HepG2 (cell line): ENCODE results near the gene LRRC8E. TPM values are rescaled to one million over a fixed set of nuclear protein-coding genes. Genes with fewer than 3 reads are reported as not detected.
A peak's percentile ranks its signal among the peaks of the same experiment; 100 is the strongest.

ENCODE experiments used
- ATAC-seq: fragments of 200-7000 bp; cut with Tn5 transposase; 3 replicates; pipeline ENCODE4 v1.9.1; 2020; ENCODE audit warnings: mild to moderate bottlenecking, moderate library complexity
- BruUV-seq: library from RNA; stranded (reverse); fragments of 400-500 nt; replicated peaks from 2 replicates; lab custom pipeline; 2021; lab: Mats Ljungman, UMichigan
- CTCF ChIA-PET: fragments of 300-600 bp; formaldehyde crosslinking; extraction: SDS; loops from one replicate; lab custom pipeline; 2021; ENCODE audit warnings: low total read pairs, inconsistent platforms, low intra/inter-chr PET ratio; lab: Yijun Ruan, JAX
- POLR2A ChIA-PET: fragments of 350-600 bp; sonication (Branson Sonifier 250); formaldehyde crosslinking; loops from one replicate; lab custom pipeline; 2020; ENCODE audit warnings: antibody characterized with exemption, inconsistent platforms; lab: Yijun Ruan, JAX
- DNase-seq: peaks from one replicate; pipeline ENCODE4 v3.0.0-alpha.2; 2015; ENCODE audit warnings: low spot score
- FAIRE-seq: peaks from 3 replicates; lab custom pipeline; 2011; peaks lifted over from hg19 to GRCh38; lab: Jason Lieb, UNC
- H2AFZ ChIP-seq: one replicate; pipeline ENCODE4 v1.6.1; 2011; ENCODE audit warnings: low read length, inconsistent platforms
- H3K27ac ChIP-seq: fragments of 300-600 bp; 3 replicates; pipeline ENCODE4 v1.8.0; 2011; ENCODE audit warnings: mixed run types, mild to moderate bottlenecking, mixed read lengths, low read length, inconsistent platforms; ENCODE audit not compliant: insufficient read depth; ENCODE audit errors: extremely low read length
- H3K27me3 ChIP-seq, 2 experiments: fragments of 200-600 bp in 1 of 2; 2 replicates in 1 of 2; 3 replicates in 1 of 2; pipeline versions ENCODE4 v1.6.0 to v1.8.0; 2011; ENCODE audit warnings: low read length in 2 of 2, mild to moderate bottlenecking in 2 of 2, moderate library complexity in 2 of 2, inconsistent platforms in 1 of 2; ENCODE audit not compliant: insufficient read depth in 2 of 2, control insufficient read depth in 1 of 2
- H3K36me3 ChIP-seq, 2 experiments: fragments of 200-600 bp in 1 of 2; replicated peaks in 1 of 2; 2 replicates in 1 of 2; 3 replicates in 1 of 2; pipeline versions ENCODE4 v1.5.1 to v1.8.0; 2011; ENCODE audit warnings: low read length in 2 of 2, inconsistent platforms in 1 of 2; ENCODE audit not compliant: insufficient read depth in 2 of 2, control insufficient read depth in 1 of 2
- H3K4me1 ChIP-seq: 2 replicates; pipeline ENCODE4 v1.5.1; 2012; ENCODE audit warnings: low read length, inconsistent platforms; ENCODE audit not compliant: insufficient read depth
- H3K4me2 ChIP-seq: 2 replicates; pipeline ENCODE4 v1.6.0; 2011; ENCODE audit warnings: low read depth, low read length, inconsistent platforms
- H3K4me3 ChIP-seq, 3 experiments: fragments of 200-600 bp in 1 of 3; sonication (generic), shearing (Covaris generic) in 1 of 3; replicated peaks in 1 of 3; 2 replicates each; pipeline ENCODE4 v1.5.1; 2011 to 2016; ENCODE audit warnings: low read length in 3 of 3, inconsistent platforms in 2 of 3, low read depth in 2 of 3, mild to moderate bottlenecking in 2 of 3, control low read depth in 1 of 3, mixed read lengths in 1 of 3; ENCODE audit not compliant: insufficient read depth in 1 of 3
- H3K79me2 ChIP-seq: one replicate; pipeline ENCODE4 v1.6.1; 2011; ENCODE audit warnings: low read length, inconsistent platforms; ENCODE audit not compliant: insufficient read depth
- H3K9ac ChIP-seq: 2 replicates; pipeline ENCODE4 v1.6.0; 2011; ENCODE audit warnings: mild to moderate bottlenecking, low read depth, low read length, inconsistent platforms; ENCODE audit not compliant: insufficient read depth
- H3K9me3 ChIP-seq: 2 replicates; pipeline ENCODE4 v1.5.1; 2012; ENCODE audit warnings: mild to moderate bottlenecking, low read length
- H4K20me1 ChIP-seq: 2 replicates; pipeline ENCODE4 v1.6.0; 2011; ENCODE audit warnings: inconsistent platforms, mild to moderate bottlenecking, low read length, moderate library complexity; ENCODE audit not compliant: insufficient read depth
- MAFF ChIP-seq: IDR thresholded peaks from 2 replicates; pipeline ENCODE4 v1.6.1; 2011; ENCODE audit warnings: low read depth, low read length, improper control_type of control experiment
- POLR2G ChIP-seq: fragments of 200-400 bp; formaldehyde crosslinking; IDR thresholded peaks from 2 replicates; pipeline ENCODE4 v1.6.1; 2018; ENCODE audit warnings: mild to moderate bottlenecking, low read depth, low read length, moderate library complexity
- REL ChIP-seq: sonication (generic); formaldehyde crosslinking; conservative IDR thresholded peaks from 2 replicates; pipeline ENCODE4 v1.8.0; 2022; ENCODE audit warnings: mild to moderate bottlenecking, missing genetic modification reagents, moderate library complexity
- ZNF383 ChIP-seq: sonication (generic); formaldehyde crosslinking; IDR thresholded peaks from 2 replicates; pipeline ENCODE4 v1.4.0; 2020; ENCODE audit warnings: missing genetic modification reagents, mild to moderate bottlenecking, borderline replicate concordance
- ZNF501 ChIP-seq: sonication (generic); formaldehyde crosslinking; IDR thresholded peaks from 2 replicates; pipeline ENCODE4 v1.5.1; 2020; ENCODE audit warnings: mild to moderate bottlenecking, moderate library complexity, missing genetic modification reagents
- ZNF777 ChIP-seq: sonication (generic); formaldehyde crosslinking; IDR thresholded peaks from 2 replicates; pipeline ENCODE4 v1.4.0; 2020; ENCODE audit warnings: missing genetic modification reagents
- ZSCAN12 ChIP-seq: sonication (generic); formaldehyde crosslinking; IDR thresholded peaks from 2 replicates; pipeline ENCODE4 v1.9.0; 2021; ENCODE audit warnings: mild to moderate bottlenecking, missing genetic modification reagents
- WGBS: methylation state at CpG from one replicate; pipeline ENCODE4 v1.1.6; 2017; ENCODE audit warnings: low lambda C conversion rate; 5-methylcytosine and 5-hydroxymethylcytosine counted together
- in situ Hi-C: cut with HindIII; loops from 2 replicates; pipeline ENCODE4 v1.10.0; 2017; ENCODE audit warnings: low pct_unique_long_range_greater_than_20kb; ENCODE audit not compliant: extremely low pct_ligation_motif_present
- intact Hi-C: fragments of 100-400 bp; cut with micrococcal nuclease; formaldehyde crosslinking; loops from one replicate; pipeline ENCODE4 v1.10.0; 2022; ENCODE audit not compliant: unreplicated experiment
- polyA plus RNA-seq, 8 experiments: library from polyadenylated mRNA; depleted of rRNA in 3 of 8; stranded (reverse) in 7 of 8; unstranded in 1 of 8; fragments of >200 nt; fragmentation: Illumina TruSeq in 4 of 8; extraction: Trizol in 4 of 8; gene quantifications; 2 replicates each; pipeline versions ENCODE4 v1.2.1 to v1.2.3, GENCODE V29; 2011 to 2016; ENCODE audit warnings: low read depth in 4 of 8, missing spikeins in 1 of 8, mixed read lengths in 1 of 8; ENCODE audit not compliant: insufficient read depth in 1 of 8
- total RNA-seq, 5 experiments: library from RNA; depleted of rRNA; stranded (reverse); fragments of >200 nt; fragmentation: Illumina TruSeq; extraction: Trizol; gene quantifications; 2 replicates each; pipeline ENCODE4 v1.2.3, GENCODE V29; 2016; ENCODE audit warnings: low read depth in 1 of 5
- TF ChIP-seq, protein P1 (sequence below): fragments of 450-650 bp; IDR thresholded peaks from 2 replicates; pipeline ENCODE4 v1.6.1; 2017; ENCODE audit warnings: mild to moderate bottlenecking
- TF ChIP-seq, protein P2 (sequence below): sonication (generic); formaldehyde crosslinking; IDR thresholded peaks from 2 replicates; pipeline ENCODE4 v1.5.0; 2020; ENCODE audit warnings: mild to moderate bottlenecking, missing genetic modification reagents

The LRRC8E gene
- total and polyA plus RNA-seq, 2 of the 13 experiments (the other 11 are each of a cell fraction or from before 2014, with no cell fraction given): 8.0 to 10.3 TPM

DNA sequence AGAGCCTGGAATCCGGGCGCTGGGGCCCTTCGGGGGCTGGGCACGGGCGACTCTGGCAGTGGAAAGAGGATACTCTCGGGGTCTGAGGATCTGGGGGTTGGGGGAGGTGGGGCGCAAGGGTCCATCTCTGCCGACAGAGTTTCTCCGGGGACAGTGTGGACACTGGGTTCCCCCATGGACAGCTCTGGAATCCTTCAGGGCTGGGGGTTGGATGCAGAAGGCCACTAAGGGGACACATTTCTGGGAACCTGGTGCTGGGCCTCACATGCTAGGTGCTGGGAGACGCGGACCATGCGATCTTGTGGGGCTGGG lies 28.6 kb downstream of the LRRC8E start:
- intact Hi-C loops (no loop called here), in situ Hi-C loops (no loop called here)
- no peaks in the 10 kb centered on the region for H3K79me2 ChIP-seq
- 0 out of 2 replicates have a peak, but pooled peaks have one; percentile 5 for TF ChIP-seq ZNF501 (CRISPR knock-in tag)
- TF ChIP-seq, protein P1, sequence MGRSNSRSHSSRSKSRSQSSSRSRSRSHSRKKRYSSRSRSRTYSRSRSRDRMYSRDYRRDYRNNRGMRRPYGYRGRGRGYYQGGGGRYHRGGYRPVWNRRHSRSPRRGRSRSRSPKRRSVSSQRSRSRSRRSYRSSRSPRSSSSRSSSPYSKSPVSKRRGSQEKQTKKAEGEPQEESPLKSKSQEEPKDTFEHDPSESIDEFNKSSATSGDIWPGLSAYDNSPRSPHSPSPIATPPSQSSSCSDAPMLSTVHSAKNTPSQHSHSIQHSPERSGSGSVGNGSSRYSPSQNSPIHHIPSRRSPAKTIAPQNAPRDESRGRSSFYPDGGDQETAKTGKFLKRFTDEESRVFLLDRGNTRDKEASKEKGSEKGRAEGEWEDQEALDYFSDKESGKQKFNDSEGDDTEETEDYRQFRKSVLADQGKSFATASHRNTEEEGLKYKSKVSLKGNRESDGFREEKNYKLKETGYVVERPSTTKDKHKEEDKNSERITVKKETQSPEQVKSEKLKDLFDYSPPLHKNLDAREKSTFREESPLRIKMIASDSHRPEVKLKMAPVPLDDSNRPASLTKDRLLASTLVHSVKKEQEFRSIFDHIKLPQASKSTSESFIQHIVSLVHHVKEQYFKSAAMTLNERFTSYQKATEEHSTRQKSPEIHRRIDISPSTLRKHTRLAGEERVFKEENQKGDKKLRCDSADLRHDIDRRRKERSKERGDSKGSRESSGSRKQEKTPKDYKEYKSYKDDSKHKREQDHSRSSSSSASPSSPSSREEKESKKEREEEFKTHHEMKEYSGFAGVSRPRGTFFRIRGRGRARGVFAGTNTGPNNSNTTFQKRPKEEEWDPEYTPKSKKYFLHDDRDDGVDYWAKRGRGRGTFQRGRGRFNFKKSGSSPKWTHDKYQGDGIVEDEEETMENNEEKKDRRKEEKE: no peak
- TF ChIP-seq ZNF383 (CRISPR knock-in tag): no peak
- TF ChIP-seq MAFF: no peak
- no peak for TF ChIP-seq REL
- no peak for TF ChIP-seq ZSCAN12 (CRISPR knock-in tag)
- TF ChIP-seq, protein P2, sequence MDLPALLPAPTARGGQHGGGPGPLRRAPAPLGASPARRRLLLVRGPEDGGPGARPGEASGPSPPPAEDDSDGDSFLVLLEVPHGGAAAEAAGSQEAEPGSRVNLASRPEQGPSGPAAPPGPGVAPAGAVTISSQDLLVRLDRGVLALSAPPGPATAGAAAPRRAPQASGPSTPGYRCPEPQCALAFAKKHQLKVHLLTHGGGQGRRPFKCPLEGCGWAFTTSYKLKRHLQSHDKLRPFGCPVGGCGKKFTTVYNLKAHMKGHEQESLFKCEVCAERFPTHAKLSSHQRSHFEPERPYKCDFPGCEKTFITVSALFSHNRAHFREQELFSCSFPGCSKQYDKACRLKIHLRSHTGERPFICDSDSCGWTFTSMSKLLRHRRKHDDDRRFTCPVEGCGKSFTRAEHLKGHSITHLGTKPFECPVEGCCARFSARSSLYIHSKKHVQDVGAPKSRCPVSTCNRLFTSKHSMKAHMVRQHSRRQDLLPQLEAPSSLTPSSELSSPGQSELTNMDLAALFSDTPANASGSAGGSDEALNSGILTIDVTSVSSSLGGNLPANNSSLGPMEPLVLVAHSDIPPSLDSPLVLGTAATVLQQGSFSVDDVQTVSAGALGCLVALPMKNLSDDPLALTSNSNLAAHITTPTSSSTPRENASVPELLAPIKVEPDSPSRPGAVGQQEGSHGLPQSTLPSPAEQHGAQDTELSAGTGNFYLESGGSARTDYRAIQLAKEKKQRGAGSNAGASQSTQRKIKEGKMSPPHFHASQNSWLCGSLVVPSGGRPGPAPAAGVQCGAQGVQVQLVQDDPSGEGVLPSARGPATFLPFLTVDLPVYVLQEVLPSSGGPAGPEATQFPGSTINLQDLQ (CRISPR knock-in tag): no peak
- 0 out of 2 replicates have a peak, but pooled peaks have one; percentile 19 for TF ChIP-seq POLR2G
- TF ChIP-seq ZNF777 (CRISPR knock-in tag): no peak
- WGBS: 17% methylated on average over 4 of the region's 12 CpGs
- POLR2A ChIA-PET: interaction anchor here (1.1 to 6.4 kb wide), 3 partner anchors 15 to 27 kb away, joined by 3 to 85 read pairs (median 83); partner anchors contain the start of genes MAP2K7 and TIMM44
- no TSS peak for BruUV-seq
- H4K20me1 ChIP-seq: peaks cover 5% of the 10 kb centered on the region; the same call in 1 of the 2 replicates
- peak overlapping the region; percentile 30 for H3K27ac ChIP-seq
- peak overlapping the region; percentile 40 to 70 (median 57); a peak in 5 of 6 replicates for H3K4me3 ChIP-seq
- CTCF ChIA-PET: no interaction called here
- DNase-seq (no peak), ATAC-seq (no peak), FAIRE-seq (no peak)
- H3K9me3 ChIP-seq: no peaks in the 10 kb centered on the region
- H3K9ac ChIP-seq: peak overlapping the region; percentile 49; the same call in 1 of the 2 replicates
- H3K36me3 ChIP-seq: peaks cover 4 to 7% of the 10 kb centered on the region in 2 experiments; a peak in 2 of 5 replicates
- H3K4me2 ChIP-seq: peak overlapping the region; percentile 89
- H2AFZ ChIP-seq: no peak overlapping the region
- peaks cover 41% of the 10 kb centered on the region for H3K4me1 ChIP-seq
- H3K27me3 ChIP-seq: no peaks in the 10 kb centered on the region; a peak in 1 of 5 replicates
